Measurements from ENCODE around the gene MRPL11.
"Not testable (repeated sequence)": the region's sequence is repeated elsewhere in the genome, so short reads cannot be mapped to it uniquely, and the experiment has no call there.

Gene MRPL11

GRCh38 chr11:66431287-66431686 lies 7.4 kb downstream of the MRPL11 start:
- not testable (repeated sequence) for DNase-seq (ENCODE audit: low spot score)

GRCh38 chr11:66429983-66430602 lies 8.6 kb downstream of the MRPL11 start:
- DNase-seq (ENCODE audit: low spot score): peak; percentile 68

GRCh38 chr11:66428933-66429332 lies 9.7 kb downstream of the MRPL11 start:
- no peak for DNase-seq (ENCODE audit: low spot score)

GRCh38 chr11:66426314-66426713 lies 12.3 kb downstream of the MRPL11 start:
- DNase-seq (ENCODE audit: low spot score): no peak

- peak; percentile 89 for DNase-seq (ENCODE audit: low spot score)
These were observed 17.0 kb downstream of the MRPL11 start for GRCh38 chr11:66421492-66422205.

GRCh38 chr11:66420671-66421476 lies 17.8 kb downstream of the MRPL11 start, which contains the start of gene NPAS4:
Gene NPAS4, plus strand, starts transcription at chr11:66421035. Its CDS starts 145 bp downstream, at chr11:66421180.
- no peak for DNase-seq (ENCODE audit: low spot score)

- DNase-seq (ENCODE audit: low spot score): no peak
These were observed 18.8 kb downstream of the MRPL11 start for GRCh38 chr11:66419825-66420224.

- DNase-seq (ENCODE audit: low spot score): no peak
These were observed 19.7 kb downstream of the MRPL11 start for GRCh38 chr11:66418986-66419308.

- DNase-seq (ENCODE audit: low spot score): peak; percentile 62
These were observed 20.3 kb downstream of the MRPL11 start for GRCh38 chr11:66418168-66418985.

- DNase-seq (ENCODE audit: low spot score): no peak
These were observed 21.6 kb downstream of the MRPL11 start for GRCh38 chr11:66417000-66417399.

GRCh38 chr11:66415423-66415822 lies 23.2 kb downstream of the MRPL11 start:
- no peak for DNase-seq (ENCODE audit: low spot score)

- no peak for DNase-seq (ENCODE audit: low spot score)
These were observed 24.3 kb downstream of the MRPL11 start for GRCh38 chr11:66414120-66414934.

- DNase-seq (ENCODE audit: low spot score): no peak
These were observed 25.5 kb downstream of the MRPL11 start for GRCh38 chr11:66413167-66413566.

- DNase-seq (ENCODE audit: low spot score): no peak
These were observed 26.5 kb downstream of the MRPL11 start for GRCh38 chr11:66412110-66412509.

GRCh38 chr11:66411323-66411722 lies 27.3 kb downstream of the MRPL11 start:
- DNase-seq (ENCODE audit: low spot score): no peak

- DNase-seq (ENCODE audit: low spot score): no peak
These were observed 28.5 kb downstream of the MRPL11 start for GRCh38 chr11:66410191-66410590.

- no peak for DNase-seq (ENCODE audit: low spot score)
These were observed 29.4 kb downstream of the MRPL11 start for GRCh38 chr11:66409226-66409625.

- DNase-seq (ENCODE audit: low spot score): peak; percentile 94
These were observed 30.0 kb downstream of the MRPL11 start for GRCh38 chr11:66408488-66409214.

- DNase-seq (ENCODE audit: low spot score): no peak
These were observed 31.0 kb downstream of the MRPL11 start for GRCh38 chr11:66407651-66408050.

GRCh38 chr11:66393954-66394353 lies 44.7 kb downstream of the MRPL11 start:
- no peak for DNase-seq (ENCODE audit: low spot score)

- no peak for DNase-seq (ENCODE audit: low spot score)
These were observed 47.3 kb downstream of the MRPL11 start for GRCh38 chr11:66391322-66391721.
